RWPE2 (cell line): ENCODE measurements around the gene OR51E2.

Source experiments
- ATAC-seq: fragments of 200-7000 bp; cut with Tn5 transposase; 3 replicates; pipeline ENCODE4 v1.9.1; 2021; ENCODE audit warnings: low read depth
- DNase-seq: peaks from one replicate; pipeline ENCODE4 v3.0.0-alpha.2; 2020; ENCODE audit warnings: low spot score
- H3K27ac ChIP-seq: fragments of 450-650 bp; 2 replicates; pipeline ENCODE4 v1.5.1; 2017; ENCODE audit warnings: mild to moderate bottlenecking; ENCODE audit not compliant: poor library complexity, severe bottlenecking
- H3K27me3 ChIP-seq: fragments of 250-450 bp; sonication (Bioruptor Pico); 2 replicates; pipeline ENCODE4 v1.5.1; 2021; ENCODE audit warnings: mild to moderate bottlenecking, moderate library complexity; ENCODE audit not compliant: insufficient read depth, poor library complexity, severe bottlenecking
- H3K36me3 ChIP-seq: fragments of 250-450 bp; sonication (Bioruptor Pico); 2 replicates; pipeline ENCODE4 v1.5.1; 2020; ENCODE audit warnings: low read depth, mild to moderate bottlenecking, moderate library complexity
- H3K4me1 ChIP-seq: fragments of 250-450 bp; sonication (Bioruptor Pico); 2 replicates; pipeline ENCODE4 v1.5.1; 2021; ENCODE audit warnings: mild to moderate bottlenecking, moderate library complexity; ENCODE audit not compliant: insufficient read depth, poor library complexity, severe bottlenecking
- H3K4me3 ChIP-seq: fragments of 250-450 bp; sonication (Bioruptor Pico); 2 replicates; pipeline ENCODE4 v1.5.1; 2021; ENCODE audit warnings: mild to moderate bottlenecking, moderate library complexity; ENCODE audit not compliant: severe bottlenecking
- H3K9me3 ChIP-seq: fragments of 250-450 bp; sonication (Bioruptor Pico); 2 replicates; pipeline ENCODE4 v1.5.1; 2021; ENCODE audit warnings: mild to moderate bottlenecking, moderate library complexity; ENCODE audit not compliant: severe bottlenecking
- CTCF ChIP-seq: fragments of 450-650 bp; IDR thresholded peaks from one replicate; pipeline ENCODE4 v1.5.1; 2017; ENCODE audit warnings: mild to moderate bottlenecking, moderate library complexity; ENCODE audit not compliant: poor library complexity, severe bottlenecking

The OR51E2 gene

GRCh38 chr11:4654635-4655369 is 42.9 kb downstream of the OR51E2 start:
- DNase-seq, result no peak
- H3K36me3 ChIP-seq, result no peaks in the 10 kb centered on the region

GRCh38 chr11:4647766-4648165 is 49.9 kb downstream of the OR51E2 start:
- Histone ChIP-seq H3K27ac (no peak overlapping the region), H3K9me3 (no peaks in the 10 kb centered on the region), H3K4me1 (no peaks in the 10 kb centered on the region), H3K36me3 (no peaks in the 10 kb centered on the region), H3K27me3 (no peaks in the 10 kb centered on the region), H3K4me3 (no peak overlapping the region)
- no peak for TF ChIP-seq CTCF
- no peak for ATAC-seq
- no peak for DNase-seq

More at GRCh38 chr11:4654635-4655369, 42.9 kb downstream of the OR51E2 start:
- Histone ChIP-seq H3K9me3 (no peaks in the 10 kb centered on the region), H3K27ac (no peak overlapping the region), H3K4me3 (no peak overlapping the region), H3K4me1 (no peaks in the 10 kb centered on the region), H3K27me3 (peaks cover 3% of the 10 kb centered on the region)
- no peak for ATAC-seq
- no peak for TF ChIP-seq CTCF

GRCh38 chr11:4645974-4646373 is 51.7 kb downstream of the OR51E2 start:
- no peaks in the 10 kb centered on the region for H3K36me3 ChIP-seq
- no peak overlapping the region for H3K27ac ChIP-seq
- H3K4me3 ChIP-seq, result no peak overlapping the region
- H3K4me1 ChIP-seq, result no peaks in the 10 kb centered on the region
- H3K9me3 ChIP-seq, result no peaks in the 10 kb centered on the region
- H3K27me3 ChIP-seq, result no peaks in the 10 kb centered on the region
- no peak for TF ChIP-seq CTCF
- ATAC-seq (no peak), DNase-seq (no peak)

- 0 out of 3 replicates have a peak, but pooled peaks have one; percentile 29 for ATAC-seq
- no peak for DNase-seq
- H3K4me1 ChIP-seq, result no peaks in the 10 kb centered on the region
- no peaks in the 10 kb centered on the region for H3K27me3 ChIP-seq
- H3K36me3 ChIP-seq, result no peaks in the 10 kb centered on the region
- no peak for TF ChIP-seq CTCF
- H3K9me3 ChIP-seq, result no peaks in the 10 kb centered on the region
- H3K27ac ChIP-seq, result no peak overlapping the region
- no peak overlapping the region for H3K4me3 ChIP-seq
Observed at GRCh38 chr11:4644233-4644632, 53.4 kb downstream of the OR51E2 start.

- no peaks in the 10 kb centered on the region for H3K9me3 ChIP-seq
- DNase-seq, result no peak
- no peak for TF ChIP-seq CTCF
- no peaks in the 10 kb centered on the region for H3K4me1 ChIP-seq
- no peak within 1 kb of the TSS for H3K27ac ChIP-seq
- no peak for ATAC-seq
- no peak within 1 kb of the TSS for H3K4me3 ChIP-seq
- no peaks in the 10 kb centered on the region for H3K36me3 ChIP-seq
- H3K27me3 ChIP-seq, result no peaks in the 10 kb centered on the region
Observed at GRCh38 chr11:4643682-4644081, 54.0 kb downstream of the OR51E2 start, which contains the start of gene OR51E1. Gene OR51E1 (plus strand): TSS chr11:4643982. CDS start chr11:4652527, 8,545 bp downstream.
